ENCODE data around the gene SRC.

GRCh38 chr20:37354210-37355195 is 8.6 kb downstream of the SRC start:
- TF ChIP-seq CTCF (IDR thresholded peaks at IDR 0.05; ENCODE audit: insufficient read depth, low read length) (no peak), GABPA (IDR thresholded peaks at IDR 0.05; ENCODE audit: low read depth) (no peak), POLR2AphosphoS5 (IDR thresholded peaks at IDR 0.05; ENCODE audit: low read depth) (no peak)

Data from HL-60 (cell line).